H9 (cell line): ENCODE data around the gene PCSK6. TPM values are rescaled to one million over a fixed set of nuclear protein-coding genes. Genes with fewer than 3 reads are reported as not detected.

ENCODE experiments used
- DNase-seq: peaks from one replicate; pipeline ENCODE4 v3.0.0-alpha.2; 2017
- H2AFZ ChIP-seq: one replicate; pipeline ENCODE4 v1.6.1; 2013; ENCODE audit warnings: mild to moderate bottlenecking, low read length, control low read depth, moderate library complexity
- H2AK5ac ChIP-seq: 2 replicates; pipeline ENCODE4 v1.6.1; 2013; ENCODE audit warnings: low read length, control low read depth, mixed read lengths; ENCODE audit not compliant: insufficient read length
- H2BK120ac ChIP-seq: one replicate; pipeline ENCODE4 v1.6.1; 2013; ENCODE audit warnings: low read depth, mild to moderate bottlenecking, low read length, control low read depth, inconsistent platforms; ENCODE audit not compliant: poor library complexity, severe bottlenecking
- H2BK12ac ChIP-seq: 2 replicates; pipeline ENCODE4 v1.6.1; 2013; ENCODE audit warnings: low read length, control low read depth, mixed read lengths, low read depth; ENCODE audit not compliant: insufficient read length
- H2BK15ac ChIP-seq: 2 replicates; pipeline ENCODE4 v1.6.1; 2013; ENCODE audit warnings: low read depth, low read length, control low read depth
- H2BK20ac ChIP-seq: one replicate; pipeline ENCODE4 v1.6.1; 2013; ENCODE audit warnings: low read depth, mild to moderate bottlenecking, low read length, control low read depth, inconsistent platforms; ENCODE audit not compliant: poor library complexity, severe bottlenecking
- H2BK5ac ChIP-seq: 2 replicates; pipeline ENCODE4 v1.6.1; 2013; ENCODE audit warnings: low read length, control low read depth, mixed read lengths; ENCODE audit not compliant: insufficient read length
- H3K14ac ChIP-seq: 2 replicates; pipeline ENCODE4 v1.6.1; 2013; ENCODE audit warnings: low read length, control low read depth; ENCODE audit not compliant: insufficient read depth
- H3K18ac ChIP-seq: 2 replicates; pipeline ENCODE4 v1.6.1; 2013; ENCODE audit warnings: low read depth, mild to moderate bottlenecking, mixed read lengths, low read length, control low read depth; ENCODE audit not compliant: insufficient read length
- H3K23ac ChIP-seq: 2 replicates; pipeline ENCODE4 v1.6.1; 2013; ENCODE audit warnings: low read length, control low read depth, mixed read lengths, low read depth; ENCODE audit not compliant: insufficient read length
- H3K23me2 ChIP-seq: 2 replicates; pipeline ENCODE4 v1.6.1; 2013; ENCODE audit warnings: low read depth, mild to moderate bottlenecking, mixed read lengths, low read length, control low read depth; ENCODE audit not compliant: insufficient read length, poor library complexity, severe bottlenecking
- H3K27ac ChIP-seq: 2 replicates; pipeline ENCODE4 v1.5.1; 2013; ENCODE audit warnings: low read length, control low read depth, mixed read lengths, low read depth; ENCODE audit not compliant: insufficient read length
- H3K27me3 ChIP-seq: 2 replicates; pipeline ENCODE4 v1.6.1; 2013; ENCODE audit warnings: low read length, control low read depth, inconsistent platforms; ENCODE audit not compliant: insufficient read depth
- H3K4ac ChIP-seq: 2 replicates; pipeline ENCODE4 v1.6.1; 2013; ENCODE audit warnings: low read depth, mild to moderate bottlenecking, control low read depth, inconsistent platforms, low read length, moderate library complexity
- H3K4me1 ChIP-seq: 2 replicates; pipeline ENCODE4 v1.6.1; 2013; ENCODE audit warnings: low read length, control low read depth, inconsistent platforms; ENCODE audit not compliant: insufficient read depth
- H3K4me2 ChIP-seq: 2 replicates; pipeline ENCODE4 v1.6.1; 2013; ENCODE audit warnings: low read length, control low read depth, mixed read lengths; ENCODE audit not compliant: insufficient read length, insufficient read depth
- H3K56ac ChIP-seq: 2 replicates; pipeline ENCODE4 v1.6.1; 2013; ENCODE audit warnings: low read depth, mild to moderate bottlenecking, mixed read lengths, low read length, control low read depth; ENCODE audit not compliant: insufficient read length
- H3K79me1 ChIP-seq: 2 replicates; pipeline ENCODE4 v1.6.1; 2013; ENCODE audit warnings: low read depth, mild to moderate bottlenecking, moderate library complexity, low read length, control low read depth, inconsistent platforms; ENCODE audit not compliant: insufficient read depth, poor library complexity, severe bottlenecking
- H3K79me2 ChIP-seq: 2 replicates; pipeline ENCODE4 v1.6.1; 2013; ENCODE audit warnings: low read length, control low read depth, inconsistent platforms; ENCODE audit not compliant: insufficient read depth
- H3K9ac ChIP-seq: 2 replicates; pipeline ENCODE4 v1.6.1; 2013; ENCODE audit warnings: low read length, control low read depth, mixed read lengths; ENCODE audit not compliant: insufficient read length; ENCODE audit errors: extremely low read depth
- H3K9me3 ChIP-seq: one replicate; pipeline ENCODE4 v1.6.1; 2013; ENCODE audit warnings: low read depth, low read length, inconsistent platforms; ENCODE audit not compliant: control insufficient read depth
- H3T11ph ChIP-seq: one replicate; pipeline ENCODE4 v1.6.1; 2013; ENCODE audit warnings: mild to moderate bottlenecking, low read length, control low read depth, inconsistent platforms
- H4K20me1 ChIP-seq: one replicate; pipeline ENCODE4 v1.6.1; 2013; ENCODE audit not compliant: control insufficient read depth, insufficient read length, insufficient read depth
- H4K5ac ChIP-seq: 2 replicates; pipeline ENCODE4 v1.6.1; 2013; ENCODE audit warnings: low read depth, mild to moderate bottlenecking, mixed read lengths, low read length, control low read depth; ENCODE audit not compliant: insufficient read length
- H4K8ac ChIP-seq: replicated peaks from 2 replicates; pipeline ENCODE4 v1.6.1; 2013; ENCODE audit warnings: low read length, control low read depth, mixed read lengths, low read depth; ENCODE audit not compliant: insufficient read length
- H4K91ac ChIP-seq: 2 replicates; pipeline ENCODE4 v1.6.1; 2013; ENCODE audit warnings: low read depth, mild to moderate bottlenecking, moderate library complexity, mixed read lengths, low read length, control low read depth; ENCODE audit not compliant: insufficient read length
- H3K27ac Mint-ChIP-seq, 3 experiments: 2 replicates in 2 of 3; 3 replicates in 1 of 3; pipeline ENCODE4 v1.8.0; 2020 to 2021; ENCODE audit warnings: mixed read lengths in 3 of 3, mild to moderate bottlenecking in 1 of 3, moderate library complexity in 1 of 3
- H3K27me3 Mint-ChIP-seq: 2 replicates; pipeline ENCODE4 v1.8.0; 2021; ENCODE audit warnings: low read depth, mild to moderate bottlenecking, moderate library complexity, mixed read lengths
- H3K36me3 Mint-ChIP-seq, 3 experiments: 2 replicates in 2 of 3; 3 replicates in 1 of 3; pipeline ENCODE4 v1.8.0; 2020 to 2021; ENCODE audit warnings: low read depth in 3 of 3, mixed read lengths in 3 of 3; ENCODE audit not compliant: insufficient read depth in 1 of 3
- H3K4me1 Mint-ChIP-seq, 2 experiments: 2 replicates each; pipeline ENCODE4 v1.8.0; 2020; ENCODE audit warnings: mixed read lengths in 2 of 2
- H3K4me3 Mint-ChIP-seq, 2 experiments: 2 replicates in 1 of 2; 3 replicates in 1 of 2; pipeline ENCODE4 v1.8.0; 2020 to 2021; ENCODE audit warnings: mild to moderate bottlenecking in 2 of 2, mixed read lengths in 2 of 2, moderate library complexity in 1 of 2
- H3K9me3 Mint-ChIP-seq, 2 experiments: 2 replicates in 1 of 2; 3 replicates in 1 of 2; pipeline ENCODE4 v1.8.0; 2020; ENCODE audit warnings: mild to moderate bottlenecking in 2 of 2, mixed read lengths in 2 of 2, moderate library complexity in 1 of 2
- CTCF ChIP-seq: fragments of 200-600 bp; sonication (generic); conservative IDR thresholded peaks from 3 replicates; pipeline ENCODE4 v1.8.0; 2021; ENCODE audit warnings: antibody characterized with exemption, mild to moderate bottlenecking
- WGBS: extraction: QIAGEN DNeasy Blood & Tissue Kit; methylation state at CpG from one replicate; pipeline ENCODE4 v1.1.7; 2013; ENCODE audit warnings: missing lambda C conversion rate, low lambda C conversion rate, mixed read lengths; ENCODE audit not compliant: insufficient read length; ENCODE audit errors: extremely low coverage; 5-methylcytosine and 5-hydroxymethylcytosine counted together
- total RNA-seq: library from RNA; stranded (reverse); gene quantifications from 2 replicates; pipeline ENCODE4 v1.2.1, GENCODE V29; 2021

PCSK6 gene
- total RNA-seq, 1 experiment from 2014 or later = 4.0 TPM

GRCh38 chr15:101520395-101520794 lies 30.9 kb upstream of the PCSK6 start:
- Histone ChIP-seq H3K79me2 (no peaks in the 10 kb centered on the region), H2AFZ (no peak overlapping the region), H3T11ph (no peak overlapping the region), H3K9ac (no peak overlapping the region), H3K23ac (no peak overlapping the region), H2BK15ac (no peak overlapping the region), H2AK5ac (no peak overlapping the region), H3K27ac (no peak overlapping the region), H3K4me1 (no peaks in the 10 kb centered on the region), H3K23me2 (no peaks in the 10 kb centered on the region), H3K79me1 (no peaks in the 10 kb centered on the region), H3K9me3 (no peaks in the 10 kb centered on the region), H2BK120ac (no peak overlapping the region), H2BK12ac (no peak overlapping the region), H3K4ac (no peak overlapping the region), H2BK5ac (no peak overlapping the region), H3K4me2 (no peak overlapping the region), H4K20me1 (no peaks in the 10 kb centered on the region), H4K5ac (no peak overlapping the region), H3K27me3 (no peaks in the 10 kb centered on the region), H3K14ac (no peak overlapping the region), H2BK20ac (no peak overlapping the region), H4K91ac (no peak overlapping the region), H3K56ac (no peak overlapping the region), H4K8ac (no peak overlapping the region), H3K18ac (no peak overlapping the region)
- Mint-ChIP-seq H3K4me1 (no peaks in the 10 kb centered on the region; a peak in 1 of 4 replicates), H3K36me3 (no peaks in the 10 kb centered on the region), H3K4me3 (no peak overlapping the region), H3K9me3 (peaks cover 3 to 10% of the 10 kb centered on the region in 2 experiments; a peak in 3 of 5 replicates), H3K27ac (no peak overlapping the region), H3K27me3 (peaks cover 17% of the 10 kb centered on the region)
- no CpG with 5 or more reads among the region's 7 CpGs for WGBS
- peak; percentile 5 for DNase-seq
- no peak for TF ChIP-seq CTCF
